Measurements from ENCODE around the gene USP6NL.
"Not testable (repeated sequence)": the region's sequence is repeated elsewhere in the genome, so short reads cannot be mapped to it uniquely, and the experiment has no call there.

The USP6NL gene

DNA sequence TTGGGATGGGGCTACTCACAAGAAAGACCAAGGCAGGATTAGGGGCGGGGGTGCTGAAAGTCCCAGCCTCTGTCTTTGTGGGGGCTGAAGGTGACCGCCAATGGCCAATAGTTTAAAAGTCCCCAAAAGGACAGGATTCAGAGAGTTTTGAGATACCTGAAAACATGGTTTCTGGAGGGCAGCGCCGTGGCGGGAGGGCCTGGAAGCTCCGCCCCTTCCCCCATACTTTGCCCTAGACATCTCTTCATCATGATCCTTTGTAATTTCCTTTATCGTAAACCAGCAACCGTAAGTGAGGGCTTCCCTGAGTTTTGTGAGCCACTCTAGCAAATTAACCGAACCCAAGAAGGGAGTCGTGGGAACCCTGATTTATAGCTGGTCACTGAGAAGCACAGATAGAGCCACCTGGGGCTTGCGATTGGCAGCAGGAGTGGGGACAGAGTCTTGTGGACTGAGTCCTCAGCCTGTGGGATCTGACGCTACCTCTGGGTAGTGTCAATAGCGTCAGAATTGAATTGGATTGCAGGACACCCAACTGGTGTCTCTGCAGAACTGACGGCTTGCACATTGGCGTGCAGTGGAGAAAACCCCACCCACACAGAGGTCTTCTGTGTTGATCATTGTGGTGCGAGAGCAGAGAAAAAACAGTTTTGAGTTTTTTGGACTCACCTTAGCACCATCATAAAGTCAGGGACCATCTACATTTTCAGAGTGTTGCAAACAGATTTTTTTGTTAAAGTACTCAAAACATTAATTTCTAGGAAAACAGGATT, 169.3 kb downstream of the USP6NL start:
- no peak for DNase-seq

DNA sequence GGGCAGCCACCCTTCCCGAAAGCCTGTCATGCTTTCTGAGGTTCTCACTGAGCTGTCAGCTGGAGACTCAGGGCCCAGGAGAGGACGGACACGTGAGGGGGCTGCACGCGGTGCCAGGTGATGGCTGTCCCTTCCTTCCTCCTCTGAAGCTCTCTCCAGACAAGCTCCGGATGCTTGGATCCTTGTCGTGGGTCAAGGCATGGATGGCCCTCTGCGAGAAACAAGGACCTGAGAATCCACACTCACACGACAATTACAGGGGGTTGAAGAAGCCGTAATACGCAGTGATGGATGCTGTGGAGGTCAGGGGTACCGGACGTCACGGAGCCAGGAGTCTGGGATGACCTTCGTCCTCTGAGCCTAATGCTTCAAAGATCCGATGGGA, 170.3 kb downstream of the USP6NL start:
- DNase-seq, result no peak

DNA sequence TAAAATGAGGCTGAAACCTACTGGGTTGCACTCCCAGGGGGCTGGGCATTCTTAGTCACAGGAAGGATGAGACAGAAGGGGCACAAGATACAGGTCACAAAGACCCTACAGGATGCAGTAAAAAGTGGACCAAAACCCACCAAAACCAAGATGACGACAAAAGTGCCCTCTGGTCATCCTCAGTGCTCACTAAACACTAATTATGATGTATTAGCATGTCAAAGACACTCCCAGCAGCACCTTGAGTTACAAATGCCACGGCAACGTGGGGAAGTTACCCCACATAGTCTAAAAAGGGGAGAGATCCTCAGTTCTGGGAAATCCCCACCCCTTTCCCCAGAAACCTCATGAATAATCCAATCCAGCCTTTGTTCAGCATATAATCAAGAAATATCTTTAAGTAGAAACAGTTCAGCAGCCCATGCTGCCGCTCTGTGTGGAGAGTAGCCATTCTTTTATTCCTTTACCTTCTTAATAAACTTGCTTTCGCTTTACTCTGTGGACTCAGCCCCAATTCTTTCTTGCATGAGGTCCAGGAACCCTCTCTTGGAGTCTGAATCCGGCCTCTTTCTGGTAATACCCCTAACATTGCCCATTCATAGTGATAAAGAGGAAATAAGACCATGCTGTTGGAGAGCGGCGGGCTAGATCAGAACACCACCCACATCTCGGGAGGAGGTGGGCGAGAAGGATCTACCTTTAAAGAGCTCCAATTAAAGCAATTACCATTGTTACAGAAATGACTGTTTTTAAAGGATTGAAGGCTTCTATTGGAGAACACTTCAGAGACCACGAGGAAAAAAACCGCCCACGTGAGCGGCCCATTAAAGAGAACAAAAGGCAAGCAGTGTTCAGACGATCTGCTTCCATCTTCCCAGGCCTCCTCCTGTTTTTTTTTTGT, 170.9 kb downstream of the USP6NL start:
- DNase-seq, result no peak

DNA sequence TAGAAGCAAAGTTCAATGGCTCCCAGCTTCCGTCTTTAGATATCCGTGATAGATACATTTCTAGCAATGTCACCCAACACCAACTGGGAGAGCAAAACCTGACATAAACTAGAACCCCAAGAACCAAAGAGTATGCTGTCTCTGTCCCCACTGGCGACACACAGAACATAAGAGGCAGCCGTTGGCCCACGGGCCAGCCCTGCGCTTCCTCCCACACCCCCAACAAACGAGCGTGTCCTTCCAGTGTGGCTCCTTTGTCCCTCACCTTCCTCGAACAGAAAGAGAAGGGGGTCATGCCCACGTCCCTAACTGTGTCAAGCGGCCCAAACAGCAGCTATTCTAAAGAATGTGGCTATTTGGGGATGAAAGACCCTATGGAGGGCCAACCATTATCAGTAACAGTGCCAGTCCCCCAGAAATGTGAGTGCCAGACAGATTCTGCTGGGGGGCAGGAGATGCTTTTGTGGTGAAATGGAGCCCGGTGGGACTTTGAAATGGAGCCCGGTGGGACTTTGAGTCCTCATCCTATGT, 171.9 kb downstream of the USP6NL start:
- DNase-seq, result no peak

DNA sequence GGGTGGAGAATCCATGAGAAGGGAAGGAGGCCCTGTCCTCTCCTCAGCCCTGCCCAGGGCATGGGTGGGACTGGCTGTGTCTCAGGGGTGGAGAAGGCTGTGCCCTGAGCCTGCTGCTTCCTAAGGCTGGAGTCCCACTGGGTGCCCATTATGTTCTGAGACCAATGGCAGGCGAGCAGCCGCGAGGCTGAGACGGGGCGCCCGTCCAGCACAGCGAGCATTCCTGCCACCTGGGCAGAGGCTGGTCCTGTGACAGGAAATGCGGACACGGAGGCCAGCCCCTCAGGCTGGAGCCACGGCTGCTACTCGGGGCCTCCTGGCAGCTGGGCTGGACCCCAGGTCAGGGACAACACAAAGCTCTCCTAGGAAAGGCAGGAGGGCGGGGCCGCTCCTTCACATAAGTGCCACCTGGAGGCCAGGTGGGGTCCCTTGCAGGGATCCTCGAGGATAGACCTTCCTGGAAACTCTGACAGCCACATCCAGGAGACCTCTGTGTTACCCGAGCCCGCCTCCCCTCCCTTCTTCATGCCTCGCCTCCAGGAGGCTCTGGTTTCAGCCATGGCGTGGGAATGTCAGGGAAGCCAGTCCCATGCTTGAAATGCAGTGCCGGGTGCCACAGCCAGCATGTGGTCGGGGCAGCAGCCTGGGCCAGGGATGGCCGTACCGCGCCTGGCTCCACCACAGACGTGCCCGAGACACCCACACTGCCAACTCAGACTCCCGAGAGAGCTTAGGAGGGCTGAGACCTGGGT, 173.9 kb downstream of the USP6NL start:
- DNase-seq, result no peak

DNA sequence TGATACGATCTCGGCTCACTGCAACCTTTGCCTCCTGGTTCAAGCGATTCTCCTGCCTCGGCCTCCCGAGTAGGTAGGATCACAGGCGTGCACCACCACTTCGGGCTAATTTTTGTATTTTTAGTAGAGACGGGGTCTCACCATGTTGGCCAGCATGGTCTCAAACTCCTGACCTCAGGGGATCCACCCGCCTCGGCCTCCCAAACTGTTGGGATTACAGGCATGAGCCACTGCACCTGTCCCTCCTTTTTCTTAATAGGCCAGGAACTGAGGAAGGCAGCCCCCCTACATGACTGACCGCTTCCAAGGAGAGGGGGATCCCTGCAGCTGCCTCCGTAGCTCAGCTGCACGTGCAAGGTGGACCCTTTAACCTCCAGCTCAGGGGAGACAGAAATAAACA, 175.0 kb downstream of the USP6NL start:
- DNase-seq, result not testable (repeated sequence)

DNA sequence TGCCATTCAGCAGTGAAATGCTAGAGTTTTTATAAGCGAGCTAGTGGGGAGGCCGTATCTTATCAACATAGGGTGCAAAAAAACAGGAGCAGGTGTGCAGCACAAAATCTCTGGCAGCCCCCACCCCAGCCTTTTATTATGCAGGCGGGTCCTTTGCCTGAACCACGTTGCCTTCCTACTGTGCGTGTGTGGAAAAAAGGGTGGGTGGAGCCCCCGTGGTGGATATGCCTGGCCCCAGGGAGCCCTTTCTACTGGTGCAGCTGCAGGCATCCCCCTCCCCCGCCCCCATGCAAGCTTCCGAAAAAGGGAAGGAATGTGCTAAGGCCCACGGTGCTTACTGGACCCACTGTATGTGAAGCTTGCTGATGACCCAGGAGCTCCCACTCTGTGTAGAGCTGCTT, 175.9 kb downstream of the USP6NL start:
- DNase-seq, result no peak

DNA sequence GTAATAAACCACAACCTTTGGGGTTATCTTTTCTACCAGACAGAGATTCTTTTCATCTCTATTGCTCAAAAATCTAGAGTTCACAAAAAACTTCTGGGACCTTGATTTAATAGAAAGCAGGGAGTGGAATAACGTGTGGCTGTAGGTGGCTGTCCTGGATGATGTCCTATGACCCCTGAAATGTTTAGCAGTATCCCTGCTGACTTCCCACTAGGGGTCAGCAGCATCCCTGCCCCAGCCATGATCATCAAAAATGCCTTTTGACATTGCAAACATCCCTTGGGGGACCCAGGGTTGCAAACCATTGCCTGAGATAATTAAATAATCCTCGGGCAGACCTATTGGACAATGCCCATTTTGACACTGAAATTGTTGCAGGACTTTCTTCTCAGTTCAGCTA, 177.1 kb downstream of the USP6NL start:
- no peak for DNase-seq

DNA sequence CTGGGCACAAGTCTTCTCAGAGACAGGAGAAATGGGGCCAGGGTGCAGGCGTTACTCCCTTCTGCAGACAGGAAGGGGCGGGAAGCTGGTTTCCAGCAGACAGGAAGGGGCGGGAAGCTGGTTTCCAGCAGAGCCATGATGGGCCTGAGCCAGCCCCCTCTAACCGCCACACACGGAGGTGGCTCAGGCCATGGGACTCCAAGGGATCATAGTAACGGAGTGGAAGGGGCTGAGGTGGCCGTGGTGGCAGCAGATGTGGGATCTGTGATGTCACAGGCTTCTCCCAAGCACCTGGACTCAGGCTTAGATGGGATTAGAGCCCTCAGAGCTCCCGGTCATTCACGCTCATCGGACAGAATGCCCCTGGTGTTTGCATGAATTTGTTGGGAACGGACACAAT, 177.8 kb downstream of the USP6NL start:
- DNase-seq, result no peak

DNA sequence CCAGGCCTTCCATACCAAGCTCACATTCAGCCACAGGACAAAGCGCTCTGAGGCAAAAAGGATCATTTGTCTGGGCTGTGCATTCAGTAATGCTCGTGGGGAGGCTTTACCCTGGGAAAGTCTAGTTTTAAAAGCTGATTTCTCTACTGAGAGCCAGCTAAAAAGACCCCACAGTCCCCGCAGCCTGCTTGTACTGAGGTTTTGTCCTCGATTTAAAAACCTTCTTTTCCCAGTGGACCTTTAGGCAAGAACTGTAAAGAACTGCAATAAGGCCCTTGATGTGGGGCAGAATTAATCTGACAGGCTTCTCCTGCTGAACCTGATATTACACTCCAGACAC, 180.3 kb downstream of the USP6NL start:
- no peak for DNase-seq

DNA sequence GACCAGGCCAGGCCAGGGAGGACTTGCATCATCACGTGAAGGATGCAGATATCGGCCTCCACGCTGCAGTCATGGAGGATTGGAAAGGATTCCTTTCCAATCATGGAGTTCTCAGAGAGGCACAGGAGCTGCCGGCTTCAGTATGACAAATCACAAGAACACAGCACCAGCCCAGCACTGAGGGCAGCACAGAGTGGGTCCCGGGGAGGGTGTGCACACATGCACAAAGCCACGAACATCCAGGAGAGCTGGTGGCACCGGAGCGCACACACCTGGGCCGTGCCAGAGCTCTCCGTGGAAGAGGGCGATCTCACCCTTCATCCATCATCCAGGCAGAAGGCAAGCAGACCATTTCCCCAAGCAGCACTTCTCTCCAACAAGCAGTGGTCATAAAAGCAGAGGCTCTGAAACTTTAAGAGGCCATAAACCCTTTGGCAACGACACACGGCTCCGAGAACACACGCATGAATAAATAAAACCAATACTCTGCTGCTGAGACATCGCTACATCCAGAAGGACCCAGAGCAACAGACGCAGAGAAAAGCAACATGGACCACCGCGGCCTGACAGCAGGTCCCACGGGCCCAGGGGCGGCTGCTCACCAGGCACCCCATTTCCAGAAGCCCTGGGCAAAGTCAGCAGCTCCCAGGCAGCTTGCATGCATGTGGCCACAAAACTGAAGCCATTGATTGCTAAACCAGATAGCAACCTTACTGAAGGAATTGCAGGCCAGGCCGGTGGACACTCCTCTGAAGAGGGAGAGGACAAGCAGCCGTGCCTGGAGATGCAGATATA, 180.8 kb downstream of the USP6NL start:
- no peak for DNase-seq

DNA sequence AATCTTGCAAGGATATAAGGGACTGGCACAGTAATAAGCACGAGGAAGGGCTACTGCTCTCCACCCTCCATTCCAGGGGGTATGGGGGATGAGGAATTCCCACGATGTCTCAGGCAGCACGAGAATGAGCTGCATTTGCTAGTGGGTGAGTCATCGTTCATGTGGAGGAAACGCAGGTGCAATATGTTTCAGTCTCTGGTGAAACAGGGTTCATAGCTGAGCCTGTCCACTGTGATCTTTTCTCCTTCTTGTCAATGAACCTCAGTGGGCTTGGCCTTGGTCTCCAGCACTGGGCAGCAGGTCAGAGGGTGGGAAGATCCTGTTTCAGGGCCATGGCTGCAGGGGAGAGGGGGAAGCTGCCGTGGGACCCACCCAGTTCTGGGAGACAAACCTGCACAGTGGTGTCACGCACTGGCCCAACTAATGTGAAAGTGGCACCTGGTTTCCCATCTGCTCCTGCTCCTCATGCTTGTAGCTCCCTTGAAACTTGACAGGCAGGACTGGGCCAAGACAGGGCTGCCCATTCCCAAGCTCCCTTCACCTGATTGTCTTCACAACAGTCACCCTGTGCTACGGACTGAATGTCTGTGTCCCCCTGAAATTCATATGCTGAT, 181.9 kb downstream of the USP6NL start:
- no peak for DNase-seq

DNA sequence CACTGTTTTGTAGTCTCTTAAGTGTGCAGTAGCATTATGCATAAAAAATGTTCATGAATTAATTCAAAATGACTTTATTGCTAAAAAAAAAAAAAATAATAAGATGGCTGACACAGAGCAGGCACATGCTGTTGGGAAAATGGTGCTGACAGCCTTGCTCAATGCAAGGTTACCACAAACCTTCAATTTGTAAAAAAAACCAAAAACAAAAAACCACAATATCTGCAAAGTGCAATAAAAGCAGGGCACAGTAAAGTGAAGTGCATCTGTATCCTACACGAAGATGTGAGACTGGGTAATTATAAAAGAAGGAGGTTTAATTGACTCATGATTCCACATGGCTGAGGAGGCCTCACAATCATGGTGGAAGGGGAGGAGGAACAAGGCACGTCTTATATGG, 185.8 kb downstream of the USP6NL start:
- DNase-seq, result no peak

DNA sequence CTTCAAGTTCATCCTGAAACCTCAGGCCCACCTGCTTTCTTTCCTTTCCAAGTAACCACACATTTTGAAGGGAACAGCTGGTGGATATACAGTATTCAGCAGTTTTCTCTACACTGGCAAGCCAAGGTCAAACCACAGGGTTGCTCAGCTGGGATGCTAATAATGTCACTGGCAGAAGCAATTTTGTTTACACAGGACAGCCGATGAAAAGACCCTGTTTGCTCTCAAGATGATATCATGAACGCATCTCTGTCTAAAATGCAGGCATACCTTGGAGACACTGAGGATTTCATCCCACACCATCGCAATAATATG, 186.2 kb downstream of the USP6NL start:
- DNase-seq, result no peak

DNA sequence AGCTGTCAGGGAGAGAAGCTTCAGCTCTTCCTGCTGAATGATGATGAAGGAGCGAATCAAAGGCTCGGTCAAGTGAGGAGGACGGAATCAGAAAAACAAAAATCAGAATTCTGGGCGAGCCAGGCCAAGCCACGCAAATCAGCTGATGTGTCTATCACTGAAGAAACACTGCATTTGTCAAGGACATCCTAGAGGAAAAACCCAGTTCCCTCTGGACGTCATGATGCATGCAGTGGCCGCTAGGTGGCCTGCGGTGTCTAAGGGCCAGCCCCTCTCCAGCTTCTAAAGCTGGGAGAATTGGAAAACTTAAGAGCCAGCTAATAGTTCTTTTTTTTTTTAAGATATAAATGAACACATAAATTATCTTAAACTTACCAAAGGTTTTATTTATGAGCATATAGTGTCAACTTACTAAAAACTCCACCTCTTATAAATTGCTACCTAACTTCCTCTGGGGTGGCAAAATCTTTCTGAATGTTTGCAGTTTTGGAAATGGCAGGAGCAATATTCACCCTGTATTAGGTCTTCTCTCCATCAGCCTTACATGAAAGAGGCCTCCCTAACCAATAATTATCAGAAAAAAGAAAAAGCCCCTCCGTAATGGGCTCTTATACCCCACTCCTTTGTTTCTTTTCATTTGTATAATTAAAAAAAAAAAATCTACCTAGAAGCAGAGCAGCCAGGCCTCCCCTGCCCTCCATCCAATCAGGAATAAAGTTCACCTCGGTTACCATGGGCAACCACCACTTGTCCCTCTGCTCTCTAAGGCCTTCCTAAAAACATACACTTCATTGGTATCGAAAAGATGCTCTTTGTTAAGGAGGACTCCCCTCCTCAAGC, 186.8 kb downstream of the USP6NL start:
- DNase-seq, result no peak

DNA sequence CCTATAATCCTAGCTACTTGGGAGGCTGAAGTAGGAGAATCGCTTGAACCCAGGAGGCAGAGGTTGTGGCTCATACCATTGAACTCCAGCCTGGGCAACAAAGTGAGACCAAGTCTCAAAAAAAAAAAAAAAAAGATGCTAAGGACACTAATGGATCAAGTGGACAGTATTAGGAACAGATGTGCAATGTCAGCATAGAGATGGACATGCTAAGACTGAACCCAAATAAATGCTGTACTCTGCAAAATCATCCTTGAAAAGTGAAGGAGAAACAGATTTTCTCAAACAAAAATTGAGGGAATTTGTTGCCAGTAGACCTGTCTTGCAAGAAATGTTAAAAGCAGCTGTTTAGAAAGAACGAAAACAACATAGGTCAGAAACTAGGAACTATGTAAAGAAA, 194.5 kb downstream of the USP6NL start:
- DNase-seq, result no peak

DNA sequence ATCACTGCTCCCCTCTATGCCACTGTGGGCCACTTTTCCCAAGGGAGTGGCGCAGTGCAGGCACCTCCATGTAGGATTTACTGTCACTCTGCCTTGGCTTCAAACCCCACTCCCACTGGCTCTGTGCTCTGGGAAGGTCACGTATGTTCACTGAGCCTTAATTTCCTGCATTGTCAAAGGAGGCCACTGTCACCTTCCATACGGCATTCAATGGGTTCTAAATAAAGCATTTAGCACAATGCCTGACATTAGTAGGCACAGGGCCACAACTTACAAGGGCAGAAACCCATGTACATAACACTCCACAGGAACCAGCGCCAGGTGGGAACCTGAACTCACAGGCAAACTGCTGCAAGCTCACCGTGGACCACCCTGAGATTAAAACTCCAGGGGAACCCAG, 196.4 kb downstream of the USP6NL start:
- DNase-seq, result no peak

DNA sequence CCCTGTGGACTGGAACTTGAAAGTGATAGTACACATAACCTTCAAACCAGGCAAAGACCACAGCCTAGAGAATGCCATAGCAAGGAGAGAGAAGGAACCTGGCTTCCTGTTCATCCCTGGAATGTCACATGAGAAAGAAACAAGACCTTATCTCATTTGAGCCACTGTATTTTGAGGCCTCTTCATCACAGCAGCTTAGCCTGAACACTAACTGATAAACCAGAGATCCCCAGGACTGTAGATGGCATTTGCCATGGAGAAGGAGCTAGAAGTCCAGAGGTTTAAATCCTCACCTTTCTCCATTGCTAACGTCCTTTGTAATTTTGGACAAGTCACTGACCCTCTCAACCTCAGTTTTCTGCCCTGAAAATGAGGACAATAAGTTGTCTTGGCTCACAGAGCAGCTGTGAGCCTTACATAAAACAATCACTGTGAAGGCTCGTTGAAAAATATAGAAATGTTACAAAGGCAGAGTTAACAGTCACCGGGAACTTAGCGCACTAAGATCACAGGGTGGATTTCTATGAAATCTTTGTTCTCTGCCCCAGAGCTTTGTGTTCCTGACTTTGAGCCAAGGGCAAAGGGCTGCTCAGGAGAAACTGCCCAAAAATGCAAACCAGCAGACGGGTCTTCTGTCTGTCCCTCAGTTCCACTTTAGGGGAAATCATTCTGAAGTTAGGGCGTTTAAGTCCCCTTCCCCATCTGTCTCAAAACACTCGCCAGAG, 197.0 kb downstream of the USP6NL start:
- DNase-seq, result no peak

DNA sequence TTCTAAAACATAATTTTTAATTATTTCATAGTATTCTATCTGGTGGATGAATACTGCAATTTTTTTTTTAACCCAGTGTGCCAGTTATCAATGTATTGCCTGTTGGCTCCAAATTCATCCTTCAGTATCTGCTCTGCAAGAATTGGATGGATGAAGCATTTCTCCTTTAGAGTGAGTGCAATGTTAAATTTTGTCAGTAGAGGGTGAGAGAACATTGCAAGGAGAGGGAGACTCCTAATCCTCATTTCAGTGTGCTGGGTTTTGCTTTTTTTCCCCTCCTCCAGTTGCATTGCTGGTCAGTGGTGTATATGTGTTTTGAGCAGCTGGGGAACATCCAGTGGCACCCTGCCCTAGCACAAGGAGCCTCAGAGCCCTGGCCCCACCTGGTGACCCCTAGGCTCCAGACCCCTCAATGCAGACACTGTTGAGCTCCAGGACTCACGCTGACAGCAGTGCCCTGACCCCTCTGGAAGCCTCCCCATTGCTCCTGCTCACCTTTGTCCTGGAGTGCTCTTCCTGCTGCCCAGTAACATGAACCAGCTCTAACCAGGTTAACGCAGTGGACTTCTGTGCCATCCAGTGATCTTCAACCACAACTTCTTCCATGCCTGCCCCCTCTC, 199.4 kb downstream of the USP6NL start:
- DNase-seq, result no peak

DNA sequence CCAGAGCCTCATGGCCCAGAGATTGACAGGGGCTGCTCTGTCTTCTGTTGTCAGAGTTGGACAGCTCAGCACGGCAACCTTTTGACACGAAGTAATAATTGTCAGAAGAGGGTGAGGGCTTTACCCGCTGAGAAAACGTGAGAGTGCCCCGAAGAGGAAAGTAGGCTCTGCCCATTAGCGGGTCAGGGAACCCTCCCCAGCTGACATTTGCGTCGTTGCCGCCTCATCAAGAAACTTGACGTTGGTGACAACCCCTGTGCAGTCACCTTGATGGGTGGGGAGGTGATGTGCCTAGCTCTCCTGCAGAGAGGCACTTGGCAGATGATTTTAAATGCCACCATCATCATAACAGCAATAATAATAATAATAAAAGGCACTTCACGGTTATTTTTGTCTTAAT, 202.1 kb downstream of the USP6NL start:
- DNase-seq, result no peak
